ENCODE results near the gene STX3.

DNA sequence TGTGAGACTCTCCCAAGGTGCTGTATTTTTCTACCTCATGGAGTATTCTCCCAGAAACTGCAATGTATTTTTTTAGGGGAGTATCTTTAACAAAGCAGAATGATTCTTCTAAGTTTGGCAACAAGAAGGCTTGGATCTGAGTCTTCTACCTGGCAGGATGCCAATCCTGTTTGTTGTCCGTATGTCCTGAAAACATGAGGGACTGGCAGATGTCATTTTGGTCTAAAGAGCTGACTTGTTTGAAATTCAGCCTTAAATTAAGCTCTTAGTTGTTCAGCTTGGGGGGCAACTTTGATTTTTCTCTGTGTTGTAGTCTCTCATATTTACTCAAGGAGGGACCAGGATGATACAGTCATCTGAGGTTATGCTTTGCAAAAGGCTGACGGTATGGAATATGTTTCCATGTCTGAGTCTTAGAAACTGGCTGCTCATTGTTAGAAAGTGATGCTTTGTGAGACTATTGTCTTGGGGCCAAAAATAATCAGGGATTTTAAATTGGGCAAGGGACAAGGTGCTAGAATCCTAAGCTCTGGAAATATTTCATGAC lies 46.1 kb downstream of the STX3 start:
- TF ChIP-seq EZH2phosphoT487 (IDR thresholded peaks at IDR 0.05; ENCODE audit: borderline replicate concordance) (no peak), CTCF (conservative IDR thresholded peaks at IDR 0.05; ENCODE audit: low read length) (no peak)
